HG03558 (cell line): ENCODE results near the gene CWC27.

Source experiments
- ATAC-seq: cut with Tn5 transposase; IDR thresholded peaks from one replicate; pipeline ENCODE4 v1.9.1; 2021; ENCODE audit warnings: moderate number of reproducible peaks; ENCODE audit not compliant: unreplicated experiment; ENCODE audit errors: extremely low read depth

Gene CWC27, protein sequence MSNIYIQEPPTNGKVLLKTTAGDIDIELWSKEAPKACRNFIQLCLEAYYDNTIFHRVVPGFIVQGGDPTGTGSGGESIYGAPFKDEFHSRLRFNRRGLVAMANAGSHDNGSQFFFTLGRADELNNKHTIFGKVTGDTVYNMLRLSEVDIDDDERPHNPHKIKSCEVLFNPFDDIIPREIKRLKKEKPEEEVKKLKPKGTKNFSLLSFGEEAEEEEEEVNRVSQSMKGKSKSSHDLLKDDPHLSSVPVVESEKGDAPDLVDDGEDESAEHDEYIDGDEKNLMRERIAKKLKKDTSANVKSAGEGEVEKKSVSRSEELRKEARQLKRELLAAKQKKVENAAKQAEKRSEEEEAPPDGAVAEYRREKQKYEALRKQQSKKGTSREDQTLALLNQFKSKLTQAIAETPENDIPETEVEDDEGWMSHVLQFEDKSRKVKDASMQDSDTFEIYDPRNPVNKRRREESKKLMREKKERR

GRCh38 chr5:64768358-64769312 lies at the start of gene CWC27, which contains the start of gene SREK1IP1:
CWC27 (plus strand) TSS chr5:64768930; CDS start chr5:64769147, 217 bp downstream.
SREK1IP1 (minus strand) TSS chr5:64768691; CDS start chr5:64768517, 174 bp downstream.
- peak; percentile 95 for ATAC-seq

DNA sequence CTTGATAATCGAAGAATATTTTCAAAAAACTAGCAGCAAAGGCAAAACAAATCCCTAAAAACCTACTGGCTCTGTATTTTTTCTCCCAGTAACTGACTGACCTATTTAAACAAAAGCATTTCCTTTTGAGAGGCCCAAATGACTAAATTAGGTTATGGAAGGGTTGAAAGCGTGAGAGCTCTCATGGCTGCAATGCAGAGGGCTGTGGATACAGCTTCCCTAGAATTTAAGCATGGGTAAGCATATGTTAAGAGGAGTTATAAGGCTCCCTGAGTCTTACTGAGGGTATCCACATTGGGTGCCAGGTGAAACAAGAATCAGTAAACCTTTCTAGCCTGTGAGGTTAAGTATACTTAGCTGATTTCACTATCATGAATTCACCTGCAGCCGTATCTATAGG lies 46.1 kb upstream of the CWC27 start:
- no peak for ATAC-seq

- ATAC-seq, result no peak
These were observed 41.6 kb upstream of the CWC27 start for GRCh38 chr5:64727150-64727549.

- ATAC-seq, result no peak
These were observed 26.3 kb upstream of the CWC27 start for GRCh38 chr5:64742411-64742810.

- ATAC-seq, result no peak
These were observed 25.9 kb upstream of the CWC27 start for GRCh38 chr5:64742821-64743220.

DNA sequence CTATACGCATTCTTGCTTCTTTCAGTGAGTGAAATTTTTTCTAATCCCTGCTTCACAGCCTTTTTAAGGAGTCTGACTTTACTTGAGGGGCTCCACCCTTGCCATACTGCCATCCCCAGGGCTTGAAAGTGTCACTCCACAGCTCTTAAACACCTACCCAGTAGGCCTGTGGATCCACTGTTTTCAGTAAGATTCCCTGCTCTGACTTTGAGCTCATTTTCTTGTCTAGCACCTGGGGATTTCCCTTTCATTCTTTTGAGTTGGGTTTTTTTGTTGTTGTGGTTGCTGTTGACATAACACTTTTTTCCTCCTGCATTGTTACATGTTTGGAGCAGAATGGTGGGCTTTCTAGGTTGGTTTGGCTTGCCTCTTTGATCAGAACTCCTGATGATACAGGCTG lies 23.8 kb upstream of the CWC27 start:
- ATAC-seq, result no peak

DNA sequence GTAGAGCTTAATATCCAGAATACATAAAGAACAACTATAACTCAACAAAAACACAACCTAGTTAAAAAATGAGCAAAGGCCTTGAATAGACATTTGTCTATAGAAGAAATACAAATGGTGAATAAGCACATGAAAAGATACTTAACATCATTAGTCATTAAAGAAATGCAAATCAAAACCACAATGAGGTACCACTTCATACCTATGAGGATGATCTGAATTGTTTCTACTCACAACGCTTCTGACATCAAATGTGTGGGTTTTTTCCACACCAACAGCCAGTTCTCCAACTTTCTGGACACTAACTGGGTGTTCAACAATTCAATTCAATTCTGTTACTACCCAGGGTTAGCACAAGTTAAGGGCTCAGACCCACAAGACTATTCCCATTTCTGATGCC lies 22.3 kb upstream of the CWC27 start:
- ATAC-seq, result no peak

DNA sequence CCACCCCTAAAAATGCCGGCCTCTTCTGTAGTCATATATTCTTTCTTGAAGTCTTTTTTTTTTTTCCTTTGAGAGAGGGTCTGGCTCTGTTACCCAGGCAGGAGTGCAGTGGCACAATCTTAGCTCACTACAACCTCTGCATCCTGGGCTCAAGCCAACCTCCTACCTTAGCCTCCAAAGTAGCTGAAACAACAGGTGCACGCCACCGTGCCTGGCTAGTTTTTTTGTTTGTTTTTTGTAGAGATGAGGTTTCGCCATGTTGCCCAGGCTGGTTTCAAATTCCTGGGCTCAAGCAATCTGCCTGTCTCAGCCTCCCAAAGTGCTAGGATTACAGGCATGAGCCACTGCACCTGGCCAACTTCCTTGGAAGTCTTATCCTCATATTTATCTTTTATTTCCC lies 19.3 kb upstream of the CWC27 start:
- no peak for ATAC-seq

- no peak for ATAC-seq
These were observed 14.7 kb upstream of the CWC27 start for GRCh38 chr5:64754066-64754465.

DNA sequence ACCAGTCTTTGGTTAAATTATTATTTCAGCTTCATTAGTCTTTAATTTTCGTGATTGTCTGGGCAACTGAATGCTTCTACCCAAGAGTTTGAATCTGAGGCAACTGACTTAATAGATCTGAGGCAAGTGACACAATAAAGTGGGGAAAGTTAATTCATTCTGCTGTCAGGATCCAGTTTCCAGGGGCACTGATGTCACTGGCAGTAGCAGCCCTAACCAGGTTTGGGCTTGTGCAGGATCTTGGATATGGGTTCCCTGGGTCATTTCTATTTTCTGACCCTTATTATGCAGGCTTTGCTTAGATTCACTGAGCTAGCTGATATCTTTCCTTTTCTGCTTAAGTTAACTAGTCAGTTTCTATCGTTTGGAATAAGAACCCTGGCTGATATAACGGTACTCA lies 9.8 kb upstream of the CWC27 start:
- no peak for ATAC-seq

- ATAC-seq, result no peak
These were observed 8.6 kb upstream of the CWC27 start for GRCh38 chr5:64759960-64760660.

- ATAC-seq, result no peak
These were observed 4.7 kb upstream of the CWC27 start for GRCh38 chr5:64763948-64764503.

GRCh38 chr5:64765804-64766504 lies 2.8 kb upstream of the CWC27 start:
- ATAC-seq, result no peak

GRCh38 chr5:64766941-64767340 lies 1.8 kb upstream of the CWC27 start:
- no peak for ATAC-seq

- ATAC-seq, result no peak
These were observed 772 bp upstream of the CWC27 start for GRCh38 chr5:64767959-64768357.

- ATAC-seq, result no peak
These were observed 1.1 kb downstream of the CWC27 start for GRCh38 chr5:64769855-64770254.

DNA sequence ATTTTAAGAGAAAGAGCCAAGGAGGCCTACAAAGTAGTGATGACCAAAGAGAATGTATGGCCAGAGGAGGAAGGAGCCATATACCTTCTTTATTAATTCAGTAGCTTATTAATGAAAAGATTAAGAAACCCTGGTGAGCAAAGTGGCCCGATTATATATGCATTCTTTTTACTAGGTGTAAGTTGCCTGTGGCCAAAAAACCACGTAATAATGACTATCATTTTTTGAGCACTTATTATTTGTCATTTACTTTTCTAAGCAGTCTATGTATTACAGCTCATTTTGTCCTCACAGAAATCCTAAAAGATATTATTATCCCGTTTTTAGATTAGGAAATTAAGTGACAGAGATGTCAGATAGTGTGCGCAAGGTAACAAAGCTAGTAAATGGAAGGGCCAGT lies 3.0 kb downstream of the CWC27 start:
- ATAC-seq, result no peak

GRCh38 chr5:64773533-64773932 lies 4.8 kb downstream of the CWC27 start:
- ATAC-seq, result no peak

DNA sequence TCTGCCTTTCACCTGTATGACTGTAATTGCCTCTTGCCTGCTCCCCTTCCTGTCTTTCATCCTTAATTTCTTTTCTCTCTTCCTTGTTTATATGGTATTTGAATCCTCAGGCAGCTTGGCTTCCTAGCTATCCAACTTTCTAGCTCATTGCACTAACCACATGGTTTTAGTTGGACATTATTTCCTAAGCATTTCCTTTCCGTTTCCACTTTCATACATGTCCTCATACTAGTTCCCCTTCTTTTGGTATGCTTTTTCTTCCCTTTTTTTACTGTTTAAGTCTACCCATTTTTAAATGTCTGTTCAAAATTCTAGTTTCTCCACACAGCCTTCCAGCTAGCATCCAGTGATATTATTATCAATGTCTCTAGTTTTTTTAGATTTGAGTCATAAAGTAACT lies 6.6 kb downstream of the CWC27 start:
- ATAC-seq, result no peak
